ENCODE measurements around the gene TSC1.

- no peak for TF ChIP-seq EZH2phosphoT487 (IDR thresholded peaks at IDR 0.05; ENCODE audit: low read depth, severe bottlenecking, unreplicated experiment)
- no peak for TF ChIP-seq CTCF (IDR thresholded peaks at IDR 0.05; ENCODE audit: poor library complexity)
- no peak for TF ChIP-seq EZH2 (IDR thresholded peaks at IDR 0.05; ENCODE audit: borderline replicate concordance)
Measured at GRCh38 chr9:132973713-132974112, 29.3 kb upstream of the TSC1 start.
